Middle frontal gyrus (tissue), 1 donor: ENCODE results near the gene KDM8.
A peak's percentile ranks its signal among the peaks of the same experiment; 100 is the strongest.

ENCODE experiments used
- DNase-seq: peaks from one replicate; pipeline ENCODE4 v3.0.0-alpha.2; 2015; ENCODE audit warnings: low spot score; ENCODE audit errors: extremely low spot score

Gene KDM8

DNA sequence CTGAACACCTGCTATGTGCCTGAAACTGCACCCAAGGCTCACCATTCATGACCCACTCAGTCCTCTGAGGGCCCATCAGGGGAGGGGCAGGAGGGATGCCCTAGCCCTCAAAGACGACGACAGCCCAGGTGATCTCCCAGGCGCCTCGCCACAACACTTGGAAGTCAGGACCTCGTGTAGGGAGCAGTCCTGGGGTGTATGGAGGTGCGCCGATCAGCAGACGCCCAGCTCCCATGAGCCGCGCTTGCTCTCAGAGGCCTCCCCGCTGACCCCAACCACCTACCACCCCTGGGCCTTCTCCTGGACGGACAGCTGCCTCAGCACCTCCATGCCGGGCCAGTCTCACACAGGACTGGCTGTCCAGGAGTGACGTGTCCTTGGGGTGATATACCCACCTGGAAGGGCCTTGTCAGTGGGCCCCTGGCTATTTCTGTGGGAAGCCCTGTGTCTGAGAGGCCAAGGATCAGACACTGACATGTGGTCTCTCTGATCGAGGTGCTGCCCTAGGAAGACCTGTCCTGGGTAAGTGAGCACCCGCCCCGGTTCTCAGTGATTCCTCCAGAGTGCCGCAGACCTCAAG is 26.7 kb downstream of the KDM8 start:
- no peak for DNase-seq

DNA sequence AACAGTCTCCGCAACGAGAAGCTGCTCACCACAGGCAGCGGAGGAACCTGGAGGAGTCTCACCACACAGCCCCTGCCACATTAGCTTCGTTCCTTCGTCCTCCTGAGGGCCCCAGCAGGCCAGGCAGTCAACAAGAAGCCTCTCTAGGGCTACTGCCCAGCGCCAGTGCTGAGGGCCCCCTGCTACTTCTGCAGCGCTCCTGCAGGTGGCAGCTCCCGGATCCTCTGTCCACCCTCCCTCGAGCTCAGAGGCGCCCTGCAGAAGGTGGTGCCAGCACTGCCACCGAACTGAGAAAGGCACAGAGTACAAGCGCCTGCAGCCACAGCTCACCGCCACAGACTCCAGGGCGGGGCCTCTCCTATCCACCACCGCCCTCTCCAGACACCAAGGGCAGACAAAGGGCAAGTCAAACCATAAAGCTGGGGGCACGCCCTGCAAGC is 27.3 kb downstream of the KDM8 start:
- no peak for DNase-seq

DNA sequence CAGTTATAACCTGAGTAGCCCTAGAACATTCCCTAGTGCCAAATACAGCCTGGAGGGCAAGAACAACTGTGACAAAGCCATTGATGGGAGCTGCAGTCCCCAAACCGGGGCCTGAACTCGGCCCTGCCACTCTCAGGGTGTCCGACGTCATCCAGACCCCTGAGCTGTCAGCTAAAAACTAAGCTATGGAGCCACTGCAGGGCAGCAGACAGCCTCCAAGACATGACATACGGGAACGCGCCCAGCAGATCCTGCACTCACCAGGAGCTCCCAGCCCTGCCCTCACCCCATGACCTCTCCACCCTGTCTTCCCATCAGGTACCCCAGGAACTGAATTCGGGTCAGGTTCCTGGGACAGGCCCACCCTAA is 28.4 kb downstream of the KDM8 start:
- no peak for DNase-seq

DNA sequence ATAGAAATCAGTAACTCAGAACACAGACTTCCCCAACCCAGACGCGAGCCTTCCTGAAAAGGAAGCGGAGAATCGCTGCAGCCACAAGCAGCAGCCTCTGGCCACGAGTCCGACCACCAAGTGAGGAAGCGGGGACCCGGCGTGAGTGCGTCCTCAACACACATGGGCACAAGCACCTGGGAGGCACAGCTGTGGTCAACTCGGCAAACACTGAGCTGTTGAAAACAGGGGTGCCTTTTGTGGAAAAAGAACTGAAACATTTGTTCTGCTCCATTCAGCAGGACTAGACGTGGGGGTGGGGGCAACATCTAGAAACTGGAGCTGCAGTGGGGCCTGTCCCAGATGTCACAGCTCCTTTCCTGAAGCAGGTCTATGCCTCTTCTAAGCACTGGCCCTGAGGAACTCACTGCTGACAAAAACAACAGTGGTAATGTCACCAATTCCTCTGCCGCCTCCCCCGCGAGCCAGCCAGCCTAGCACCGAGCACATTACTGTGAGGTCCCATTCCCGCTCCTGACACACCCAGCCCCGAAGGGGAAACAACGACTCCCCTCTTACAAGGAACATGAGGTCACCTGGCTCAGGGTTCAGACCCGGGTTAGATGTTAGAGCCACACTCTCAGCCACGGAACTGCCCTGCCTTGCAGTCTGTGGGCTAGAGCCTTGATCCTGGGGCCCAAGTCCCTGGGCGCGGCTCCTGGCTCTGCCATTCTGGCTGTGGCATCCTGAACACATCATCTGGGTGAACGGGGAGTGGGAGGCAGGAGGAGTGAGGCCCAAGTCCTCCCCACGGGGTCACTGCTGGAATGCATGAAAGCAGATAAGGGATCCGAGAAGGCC is 29.0 kb downstream of the KDM8 start:
- no peak for DNase-seq

DNA sequence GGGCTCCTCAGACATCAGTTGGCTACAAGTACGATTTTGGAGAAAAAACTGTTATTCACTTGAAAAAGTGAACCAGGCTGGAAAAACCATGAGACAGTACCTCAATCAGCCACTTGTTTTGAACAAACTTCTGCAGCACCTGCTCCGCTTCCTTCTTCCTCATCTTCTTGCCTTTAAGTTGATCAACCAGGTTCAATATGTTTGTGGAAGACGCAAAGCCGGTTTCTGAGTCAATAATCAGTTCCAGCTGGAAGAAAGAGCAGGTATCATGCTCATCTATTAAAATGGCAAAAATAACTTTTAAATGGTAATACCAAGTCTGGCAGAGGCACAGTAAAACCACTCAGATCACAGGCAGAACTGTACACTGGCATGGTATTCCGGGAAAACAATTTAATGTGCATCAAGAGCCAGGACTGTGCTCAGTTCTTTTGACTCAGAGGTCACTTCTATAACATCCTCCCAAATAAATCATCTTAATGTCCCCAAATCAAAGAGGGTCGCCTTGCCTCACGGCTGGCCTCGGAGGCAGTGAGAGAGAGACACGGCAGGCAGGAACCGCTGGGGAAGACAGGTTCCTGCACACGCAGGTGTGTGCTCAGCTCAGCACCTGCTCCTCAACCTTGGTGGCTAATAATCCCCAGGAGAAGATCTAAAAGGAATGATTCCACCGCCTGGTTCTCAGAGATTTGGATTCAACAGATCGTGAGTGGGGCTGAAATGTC is 29.7 kb downstream of the KDM8 start:
- no peak for DNase-seq

DNA sequence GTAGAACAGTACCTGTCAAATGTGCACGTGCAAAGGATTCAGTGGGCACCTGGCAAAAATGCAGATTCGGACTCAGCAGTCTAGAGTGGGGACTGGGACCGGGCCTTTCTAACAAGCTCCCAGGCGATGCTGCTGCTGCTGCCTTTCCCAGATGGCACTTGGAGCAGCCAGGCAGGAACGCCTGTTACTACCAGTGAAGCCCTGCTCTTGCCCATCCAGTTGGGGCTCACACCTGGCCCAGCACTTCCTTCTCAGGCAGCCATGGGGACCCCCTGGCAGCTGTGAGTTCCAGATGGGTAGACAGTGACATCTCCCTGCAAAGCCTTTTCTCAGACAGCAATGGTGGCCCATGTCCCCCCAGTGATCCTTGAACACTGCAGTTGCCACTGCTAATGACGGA is 30.4 kb downstream of the KDM8 start:
- DNase-seq = no peak

DNA sequence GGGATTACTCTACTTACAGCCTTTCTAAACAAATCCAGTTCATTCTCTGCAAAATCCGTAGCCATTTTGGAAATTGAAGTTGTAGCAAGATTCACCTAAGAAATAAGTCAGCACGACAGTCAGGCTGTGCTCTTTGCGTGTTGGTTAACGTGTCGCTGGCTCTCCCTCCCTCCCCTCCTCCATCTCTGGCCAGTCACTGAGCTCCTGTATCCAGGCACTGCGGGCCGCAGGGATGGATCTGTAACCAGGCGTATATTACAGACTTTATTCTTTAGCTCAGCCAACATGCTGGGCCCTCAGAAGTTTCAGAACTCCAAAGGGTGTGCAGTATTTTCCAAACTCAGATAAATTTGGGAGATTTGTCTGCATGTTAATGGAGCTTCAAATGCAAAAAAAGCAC is 30.8 kb downstream of the KDM8 start:
- DNase-seq = no peak

DNA sequence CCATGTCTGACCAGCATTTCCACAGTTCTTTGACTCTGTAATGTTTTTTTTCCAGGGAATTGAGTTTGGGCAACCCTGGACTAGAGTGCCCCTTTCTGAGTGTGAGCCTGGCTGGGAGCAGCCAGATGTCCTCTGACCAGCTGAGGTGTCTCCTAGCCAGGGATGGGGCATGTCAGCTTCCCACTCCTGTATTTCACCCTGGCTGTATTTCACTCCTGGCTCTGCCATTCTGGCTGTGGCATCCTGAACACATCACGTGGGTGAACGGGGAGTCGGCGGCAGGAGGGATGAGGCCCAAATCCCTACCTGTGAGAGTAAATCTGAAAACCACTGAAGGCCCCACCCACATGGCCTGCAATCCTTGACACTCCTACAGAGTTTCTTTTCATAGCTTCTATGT is 31.3 kb downstream of the KDM8 start:
- no peak for DNase-seq

DNA sequence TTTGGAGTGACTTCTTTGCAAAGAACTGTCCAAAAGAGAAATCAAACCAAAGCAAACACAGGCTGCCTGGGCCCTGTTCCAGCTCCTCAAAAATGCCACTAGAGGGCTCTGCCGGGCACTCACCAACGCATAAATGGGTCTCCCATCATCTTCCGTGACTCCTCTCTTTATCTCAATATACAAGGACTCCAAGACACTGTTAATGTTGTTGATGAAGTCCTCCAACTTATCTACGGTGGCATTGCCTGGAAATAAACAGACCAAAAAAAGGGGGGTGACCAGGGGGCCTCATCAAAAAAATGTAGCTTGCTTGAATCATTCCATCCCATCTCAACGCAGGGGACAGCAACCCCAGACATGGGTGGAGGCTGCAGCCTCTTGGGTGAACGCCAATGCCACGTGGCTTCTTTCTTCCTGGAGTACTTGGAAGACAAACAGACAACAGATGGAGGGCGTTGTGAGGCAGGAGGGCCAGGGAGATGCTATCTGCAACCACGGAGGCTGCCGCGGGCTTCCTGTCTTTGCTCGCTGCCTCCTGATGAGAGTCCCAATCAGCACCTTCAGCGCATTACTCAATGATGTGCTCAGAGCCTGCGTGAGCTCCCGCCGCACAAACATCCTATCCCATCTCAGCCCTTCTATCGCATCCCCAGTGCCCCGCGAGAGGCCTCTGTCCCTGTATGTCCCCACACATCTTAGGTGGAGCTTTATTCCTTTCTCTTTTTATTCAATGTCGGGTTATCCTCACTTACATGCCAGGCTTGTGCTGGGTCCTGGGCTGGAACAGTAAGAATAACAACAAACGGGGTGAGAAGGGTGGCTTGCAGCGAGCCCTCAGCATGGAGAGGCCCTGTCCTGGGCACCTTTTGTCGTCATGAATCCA is 32.0 kb downstream of the KDM8 start:
- peak; percentile 65 for DNase-seq

DNA sequence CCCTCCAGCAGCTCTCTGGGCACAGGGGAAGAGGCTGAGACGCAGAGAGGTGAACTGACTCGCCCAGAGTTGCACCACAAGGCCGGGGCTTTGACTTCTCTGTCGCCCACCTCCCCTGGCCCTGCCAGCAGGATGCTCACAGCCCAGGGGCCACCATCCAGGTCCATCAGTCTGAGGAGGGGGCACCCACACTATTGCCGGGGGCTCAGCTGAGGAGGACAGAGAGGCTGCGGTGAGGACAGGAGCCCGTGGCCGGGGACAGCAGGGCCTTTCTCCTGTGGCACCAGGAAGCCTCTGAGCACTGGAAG is 32.6 kb downstream of the KDM8 start:
- DNase-seq = no peak

DNA sequence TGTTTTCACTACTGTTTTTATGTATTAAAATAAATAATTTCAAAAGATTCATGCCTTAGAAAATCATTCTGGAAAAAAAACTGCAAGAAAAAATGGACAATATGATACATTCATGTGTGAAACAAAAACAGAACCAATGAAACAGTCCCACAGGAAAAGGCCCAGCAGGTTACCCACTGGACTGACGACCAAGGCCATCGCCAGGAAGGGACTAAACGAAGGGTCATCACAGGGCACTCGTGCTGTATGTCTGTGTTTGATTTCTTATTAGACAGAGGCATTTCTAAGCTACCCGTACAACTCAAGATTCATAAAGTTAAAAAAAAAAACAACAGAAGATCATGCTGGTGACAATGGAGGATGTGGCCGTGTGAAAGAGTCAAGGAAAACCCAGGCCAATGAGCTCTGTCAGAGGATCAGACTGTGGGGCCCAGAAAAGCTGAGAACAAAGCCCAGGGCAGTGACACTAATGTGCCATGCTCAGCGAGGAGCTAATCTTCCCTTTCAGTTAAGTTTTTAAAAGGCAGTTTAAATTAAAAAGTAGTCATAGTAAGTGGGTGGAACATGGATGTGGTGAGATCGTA is 33.4 kb downstream of the KDM8 start:
- DNase-seq = no peak

DNA sequence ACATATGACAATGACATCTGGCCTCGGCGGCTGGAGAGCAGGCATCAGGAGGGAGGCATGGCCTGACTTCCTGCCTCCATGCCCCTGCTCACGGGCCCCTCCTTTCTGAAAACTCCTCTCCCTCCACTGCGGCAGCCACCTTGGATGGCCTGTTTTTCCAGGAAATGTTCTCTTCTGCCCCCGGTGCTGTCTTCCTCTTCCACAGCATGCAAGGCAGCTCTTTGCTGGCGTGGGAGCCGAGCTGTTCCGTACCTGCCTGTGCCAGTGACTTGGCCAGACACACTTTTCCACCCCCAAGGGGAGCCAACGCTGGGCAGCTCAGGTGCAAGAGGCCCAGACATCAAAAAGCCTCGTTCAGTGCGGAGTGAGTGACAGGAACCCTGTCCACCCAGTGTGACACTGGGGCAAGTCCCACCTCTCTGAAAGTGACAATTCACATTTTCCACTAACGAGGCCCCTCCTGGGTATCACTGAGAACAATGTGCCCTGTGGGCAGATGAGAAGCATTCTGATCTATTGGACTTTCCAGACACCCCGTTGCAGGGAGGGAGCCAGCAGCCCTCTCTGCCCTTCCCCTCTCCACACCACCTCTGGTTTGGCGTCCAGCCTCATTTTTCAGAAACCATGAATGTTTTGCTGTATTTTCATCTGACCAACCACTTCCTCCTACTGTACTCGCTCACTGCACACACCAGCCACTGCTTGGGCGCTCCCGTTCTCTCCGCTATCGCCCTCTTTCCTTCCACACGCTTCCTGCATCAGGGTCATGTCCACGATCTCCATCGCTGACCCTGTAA is 34.1 kb downstream of the KDM8 start:
- DNase-seq = no peak

DNA sequence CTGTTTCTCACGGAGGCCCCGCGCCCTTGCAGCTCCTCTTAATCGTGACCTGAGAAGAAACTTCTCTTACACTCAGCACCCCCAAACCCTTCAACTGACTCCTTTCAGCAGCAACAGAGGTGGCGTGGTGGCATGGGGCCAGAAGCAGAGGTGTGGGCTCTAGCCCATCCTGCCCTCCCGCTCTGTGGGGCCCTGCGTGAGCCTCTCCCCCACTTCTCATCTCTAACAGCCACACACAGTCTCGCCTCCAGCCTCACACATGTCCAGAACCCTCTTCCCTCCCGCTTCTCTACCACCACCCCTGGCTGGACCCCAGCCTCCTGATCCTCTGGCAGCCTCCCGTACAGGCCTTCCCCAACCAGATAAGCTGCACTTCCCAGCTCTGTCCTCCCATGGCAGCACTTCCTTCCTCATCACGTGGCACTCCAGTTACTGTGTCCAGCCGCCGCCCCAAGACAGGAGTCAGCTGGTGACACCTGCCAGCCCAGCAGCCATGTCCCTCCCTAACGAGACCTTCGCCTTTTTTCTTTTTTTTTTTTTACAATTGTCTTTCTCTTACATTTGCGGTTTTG is 34.8 kb downstream of the KDM8 start:
- DNase-seq = no peak

DNA sequence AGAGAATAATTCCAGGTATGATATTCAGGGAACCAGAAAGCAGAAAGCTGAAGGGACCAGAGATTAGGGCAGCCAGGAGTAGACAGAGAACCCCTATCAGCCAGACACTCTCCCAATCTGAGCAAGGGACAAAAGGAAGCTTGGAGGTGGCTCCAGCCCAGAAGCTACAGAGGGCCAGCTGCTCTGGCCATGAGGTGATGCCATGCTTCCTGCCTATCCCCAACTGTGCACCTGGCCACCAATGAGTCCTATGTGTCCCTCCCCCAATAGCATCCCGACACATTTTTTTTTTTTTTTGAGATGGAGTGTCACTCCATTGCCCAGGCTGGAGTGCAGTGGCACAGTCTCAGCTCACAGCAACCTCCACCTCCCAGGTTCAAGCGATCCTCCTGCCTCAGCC is 35.3 kb downstream of the KDM8 start:
- DNase-seq = no peak

DNA sequence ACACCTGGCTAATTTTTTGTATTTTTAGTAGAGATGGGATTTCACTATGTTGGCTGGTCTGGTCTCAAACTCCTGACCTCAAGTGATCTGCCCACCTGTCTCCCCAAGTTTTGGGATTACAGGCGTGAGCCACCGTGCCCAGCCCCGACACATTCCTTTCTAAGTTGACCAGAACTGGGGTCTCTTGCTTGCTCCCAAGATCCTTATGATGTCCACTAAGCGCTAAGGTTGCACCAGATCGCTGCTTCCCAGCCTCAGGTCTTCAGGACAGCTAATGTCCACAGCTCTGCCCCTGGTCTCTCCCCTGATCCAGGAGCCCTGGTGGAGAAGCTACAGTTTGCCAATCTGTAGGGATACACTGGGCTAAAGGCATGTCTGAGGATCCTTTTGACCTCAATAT is 35.7 kb downstream of the KDM8 start:
- no peak for DNase-seq

DNA sequence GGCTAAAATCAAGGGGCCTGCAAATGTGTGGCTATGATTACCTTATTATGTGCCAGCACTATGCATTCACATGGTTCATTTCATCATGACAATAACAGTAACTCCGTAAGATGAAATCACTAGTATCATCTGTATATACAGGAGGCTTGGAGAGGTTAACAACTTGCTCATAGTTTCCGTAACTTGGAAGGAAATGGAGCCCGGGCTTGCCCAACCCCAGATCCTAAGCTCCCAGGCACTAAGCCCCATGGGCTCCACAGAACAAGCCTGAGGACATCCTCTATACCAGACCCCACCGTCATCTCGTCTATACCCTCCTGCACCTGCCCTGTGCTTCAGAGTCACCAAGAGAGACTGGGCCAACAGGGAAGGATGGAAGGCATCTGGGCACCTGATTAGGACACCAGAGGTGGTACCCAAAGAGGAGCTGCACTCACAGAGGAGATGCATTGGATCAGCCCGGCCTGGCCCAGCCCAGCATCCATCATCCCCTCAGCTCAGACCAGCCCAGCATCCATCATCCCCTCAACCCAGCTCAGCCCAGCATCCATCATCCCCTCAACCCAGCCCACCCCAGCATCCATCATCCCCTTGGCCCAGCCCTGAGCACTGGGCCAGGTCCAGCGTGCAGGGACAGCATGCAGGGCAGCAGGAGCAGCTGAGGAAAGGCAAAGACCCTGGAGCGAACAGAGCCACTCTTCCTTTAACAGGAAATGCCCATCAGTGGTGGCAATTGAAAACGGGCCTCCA is 36.8 kb downstream of the KDM8 start:
- no peak for DNase-seq

DNA sequence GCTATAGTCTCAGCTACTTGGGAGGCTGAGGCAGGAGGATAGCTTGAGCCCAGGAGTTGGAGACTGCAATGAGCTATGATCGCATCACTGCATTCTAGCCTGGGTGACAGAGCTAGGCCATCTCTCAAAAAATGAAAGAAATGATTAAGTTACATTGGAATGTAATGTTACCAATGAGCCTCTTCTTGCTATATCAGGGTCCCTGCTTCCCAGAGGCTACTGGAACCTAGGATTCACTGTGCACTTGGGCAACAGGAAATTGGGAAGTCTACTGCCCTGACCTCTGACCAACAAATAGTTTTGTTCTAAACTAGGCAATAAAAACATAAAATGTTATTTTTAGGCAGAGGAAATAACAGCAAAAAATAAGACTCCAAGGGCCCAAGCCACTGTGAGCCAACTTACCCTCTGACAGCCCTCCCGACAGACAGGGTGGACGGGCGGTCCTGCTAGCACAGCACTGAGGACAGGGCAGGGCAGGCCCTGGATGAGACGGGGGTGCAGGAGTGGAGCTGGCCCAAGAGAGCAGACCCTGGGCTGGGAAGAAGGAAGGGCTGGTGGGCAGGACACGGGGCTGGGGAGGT is 37.7 kb downstream of the KDM8 start:
- no peak for DNase-seq

DNA sequence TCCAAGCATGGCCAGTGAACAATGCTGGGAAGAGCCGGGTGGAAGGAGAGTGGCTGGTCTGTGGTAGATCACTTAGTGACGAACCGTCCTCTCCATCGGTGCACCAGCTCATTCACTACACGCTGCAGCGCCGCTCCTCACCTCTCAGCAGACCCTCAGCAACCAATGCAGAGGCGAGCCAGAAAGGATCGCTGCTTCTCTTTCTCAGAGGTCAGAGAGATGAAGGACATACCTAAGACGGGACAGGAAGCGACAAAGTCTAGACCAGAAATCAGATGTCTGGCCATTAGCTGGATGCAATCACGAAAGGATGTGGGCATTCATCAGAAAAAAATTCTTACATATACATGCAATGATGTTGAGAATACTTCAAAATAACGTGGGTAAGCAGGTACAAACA is 38.3 kb downstream of the KDM8 start:
- DNase-seq = no peak

DNA sequence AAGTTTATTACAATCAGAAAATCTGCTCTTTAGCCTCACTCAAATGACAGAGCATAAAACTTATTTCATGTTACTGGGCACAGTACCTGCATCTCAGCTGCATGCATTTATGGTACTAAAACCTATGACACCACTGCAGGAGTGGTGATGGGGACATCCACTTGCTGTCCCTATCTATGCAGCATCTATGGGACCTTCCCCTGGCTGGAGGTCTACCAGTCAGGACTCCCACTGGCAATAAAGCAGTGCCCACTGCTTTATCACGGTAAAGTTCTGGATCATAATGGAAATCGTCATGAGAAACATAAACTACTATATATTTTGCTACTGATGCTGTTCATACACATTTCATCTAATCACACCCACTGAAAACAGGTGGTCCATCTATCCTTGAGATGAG is 39.1 kb downstream of the KDM8 start:
- no peak for DNase-seq
